ENCODE data around the gene EPM2A. TPM values are rescaled to one million over a fixed set of nuclear protein-coding genes. Genes with fewer than 3 reads are reported as not detected.

Gene EPM2A
- total RNA-seq: 1.3 and 2.6 TPM in 2 replicates

DNA sequence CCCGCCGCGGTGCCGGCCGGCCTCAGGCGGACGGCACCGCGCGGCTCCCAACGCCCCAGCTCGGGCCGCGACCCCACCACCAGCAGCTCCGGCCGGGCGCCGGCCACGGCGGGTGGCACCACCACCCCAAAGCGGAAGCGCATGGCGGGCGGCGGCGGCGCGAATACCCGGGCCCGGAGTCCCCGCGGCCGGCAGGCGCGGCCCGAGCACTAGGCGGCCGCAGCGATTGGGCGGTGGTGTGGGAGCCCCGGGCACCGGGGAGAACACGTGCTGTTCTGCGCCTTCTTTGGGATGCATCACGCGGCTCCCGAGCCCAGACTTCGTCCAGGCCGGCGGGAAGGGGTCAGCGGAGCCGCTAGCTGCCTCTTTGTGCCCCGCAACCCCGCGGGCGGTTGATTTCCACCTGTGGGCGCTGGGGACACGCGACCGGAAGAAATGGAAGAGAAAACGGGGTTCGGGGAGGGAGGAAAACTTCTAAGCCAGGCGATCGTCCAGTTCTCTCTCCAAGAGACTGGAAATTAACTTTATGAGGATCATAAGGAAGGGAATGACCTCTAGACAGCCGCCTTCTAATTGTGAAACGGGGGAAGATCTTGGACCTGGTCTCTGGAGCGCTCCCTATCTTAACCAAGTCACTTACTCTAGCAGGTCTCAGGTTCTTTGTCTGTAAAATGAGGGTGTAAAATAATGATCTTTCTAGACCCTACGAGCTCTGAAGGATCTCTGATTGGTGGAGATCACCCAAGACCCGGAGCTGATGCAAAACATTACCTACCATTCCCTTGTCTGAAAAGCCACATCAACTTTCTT, at the start of gene EPM2A:
EPM2A (minus strand) TSS at position 165 of the 810 bp plus-strand sequence; CDS start at position 143, 22 bp downstream.

Other genes starting within 250 kb of the EPM2A start
- 3.4 and 5.1 TPM in 2 replicates for gene FBXO30, start 79.3 kb upstream of the EPM2A start, total RNA-seq
- 7.4 and 10.1 TPM in 2 replicates for gene SHPRH, start 228.8 kb upstream of the EPM2A start, total RNA-seq